ENCODE data around the gene ZBTB42. TPM values are rescaled to one million over a fixed set of nuclear protein-coding genes. Genes with fewer than 3 reads are reported as not detected.
A peak's percentile ranks its signal among the peaks of the same experiment; 100 is the strongest.

ZBTB42 gene
- total and polyA plus RNA-seq, 2 of the 13 experiments (the other 11 are each of a cell fraction or from before 2014, with no cell fraction given) = 2.8 to 4.2 TPM

GRCh38 chr14:104794099-104794498 lies 6.8 kb upstream of the ZBTB42 start (continued):
- no peak for TF ChIP-seq GATAD1 (CRISPR knock-in tag; IDR thresholded peaks at IDR 0.05)
- no peak for TF ChIP-seq CCAR2 (optimal IDR thresholded peaks at IDR 0.05; ENCODE audit: low read depth, low read length)
- no peak for TF ChIP-seq NFRKB (IDR thresholded peaks at IDR 0.05)
- TF ChIP-seq ZNF17 (CRISPR knock-in tag; IDR thresholded peaks at IDR 0.05) = no peak
- TF ChIP-seq ZFP36L1 (CRISPR knock-in tag; IDR thresholded peaks at IDR 0.05) = no peak
- TF ChIP-seq, protein P1, sequence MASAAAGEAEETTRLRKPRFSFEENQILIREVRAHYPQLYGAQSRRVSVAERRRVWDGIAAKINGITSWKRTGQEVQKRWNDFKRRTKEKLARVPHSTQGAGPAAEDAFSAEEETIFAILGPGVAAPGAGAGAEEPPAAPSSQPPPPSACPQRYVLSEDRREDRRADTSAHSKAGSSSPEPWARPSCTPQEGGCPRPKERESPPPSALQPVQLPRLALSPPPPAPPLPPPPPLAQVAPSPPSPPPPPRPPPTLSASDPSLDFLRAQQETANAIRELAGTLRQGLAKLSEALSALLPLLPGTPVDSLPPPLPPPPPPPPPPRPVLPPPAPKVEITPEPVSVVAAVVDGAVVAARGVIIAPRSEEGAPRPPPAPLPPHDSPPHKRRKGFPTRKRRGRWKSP (CRISPR knock-in tag; IDR thresholded peaks at IDR 0.05) = no peak

- POLR2A ChIA-PET = interaction anchor here (1.0 to 1.9 kb wide), 4 partner anchors 27 to 129 kb away, joined by 3 to 20 read pairs (median 4); partner anchors contain the start of genes CEP170B and SIVA1
- TF ChIP-seq TBX2 (CRISPR knock-in tag; IDR thresholded peaks at IDR 0.05; ENCODE audit: borderline replicate concordance) = 0 out of 2 replicates have a peak, but pooled peaks have one; percentile 16
- 0 out of 2 replicates have a peak, but pooled peaks have one; percentile 25 for TF ChIP-seq RBFOX2 (IDR thresholded peaks at IDR 0.05; ENCODE audit: low read depth, low read length)
- peak; percentile 80 for TF ChIP-seq ZFX (CRISPR knock-in tag; IDR thresholded peaks at IDR 0.05; ENCODE audit: low read depth)
- peak; percentile 82 for TF ChIP-seq GABPB1 (CRISPR knock-in tag; IDR thresholded peaks at IDR 0.05)
- TF ChIP-seq ZNF577 (CRISPR knock-in tag; IDR thresholded peaks at IDR 0.05; ENCODE audit: borderline replicate concordance, low read depth) = no peak
- peak; percentile 7 for TF ChIP-seq IKZF4 (CRISPR knock-in tag; IDR thresholded peaks at IDR 0.05; ENCODE audit: borderline replicate concordance, low read depth, not compliant biosample characterization)
- 0 out of 2 replicates have a peak, but pooled peaks have one; percentile 20 for TF ChIP-seq IKZF5 (CRISPR knock-in tag; IDR thresholded peaks at IDR 0.05)
- TF ChIP-seq GABPA (IDR thresholded peaks at IDR 0.05; ENCODE audit: low read depth, low read length) = no peak
- peak; percentile 49; the same call in 1 of the 2 replicates for TF ChIP-seq GABPA (CRISPR knock-in tag; IDR thresholded peaks at IDR 0.05; ENCODE audit: low read depth)
- TF ChIP-seq, protein P2, sequence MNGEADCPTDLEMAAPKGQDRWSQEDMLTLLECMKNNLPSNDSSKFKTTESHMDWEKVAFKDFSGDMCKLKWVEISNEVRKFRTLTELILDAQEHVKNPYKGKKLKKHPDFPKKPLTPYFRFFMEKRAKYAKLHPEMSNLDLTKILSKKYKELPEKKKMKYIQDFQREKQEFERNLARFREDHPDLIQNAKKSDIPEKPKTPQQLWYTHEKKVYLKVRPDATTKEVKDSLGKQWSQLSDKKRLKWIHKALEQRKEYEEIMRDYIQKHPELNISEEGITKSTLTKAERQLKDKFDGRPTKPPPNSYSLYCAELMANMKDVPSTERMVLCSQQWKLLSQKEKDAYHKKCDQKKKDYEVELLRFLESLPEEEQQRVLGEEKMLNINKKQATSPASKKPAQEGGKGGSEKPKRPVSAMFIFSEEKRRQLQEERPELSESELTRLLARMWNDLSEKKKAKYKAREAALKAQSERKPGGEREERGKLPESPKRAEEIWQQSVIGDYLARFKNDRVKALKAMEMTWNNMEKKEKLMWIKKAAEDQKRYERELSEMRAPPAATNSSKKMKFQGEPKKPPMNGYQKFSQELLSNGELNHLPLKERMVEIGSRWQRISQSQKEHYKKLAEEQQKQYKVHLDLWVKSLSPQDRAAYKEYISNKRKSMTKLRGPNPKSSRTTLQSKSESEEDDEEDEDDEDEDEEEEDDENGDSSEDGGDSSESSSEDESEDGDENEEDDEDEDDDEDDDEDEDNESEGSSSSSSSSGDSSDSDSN (CRISPR knock-in tag; IDR thresholded peaks at IDR 0.05) = peak; percentile 66; the same call in 1 of the 2 replicates
- TF ChIP-seq FOXK2 (IDR thresholded peaks at IDR 0.05) = no peak
- no peak for TF ChIP-seq ARID3A (IDR thresholded peaks at IDR 0.05; ENCODE audit: low read depth, low read length)
Measured at GRCh38 chr14:104794631-104794992, 6.3 kb upstream of the ZBTB42 start.

More at GRCh38 chr14:104794631-104794992, 6.3 kb upstream of the ZBTB42 start:
- H3K27ac ChIP-seq (ENCODE audit: extremely low read length, insufficient read depth, low read length) = peak overlapping the region; percentile 57
- 7% methylated on average over 3 of the region's 16 CpGs for WGBS (ENCODE audit: low lambda C conversion rate)
- peaks cover 7 to 17% of the 10 kb centered on the region in 2 experiments; a peak in 3 of 5 replicates for H3K36me3 ChIP-seq (replicated peaks in 1 of 2; ENCODE audit: control insufficient read depth in 1 of 2, insufficient read depth in 2 of 2, low read length in 2 of 2)
- intact Hi-C loops (cut with micrococcal nuclease; ENCODE audit: unreplicated experiment) (loop anchor here (2.0 kb wide), 1 partner anchor 14 kb away; no protein-coding TSS in a partner anchor), in situ Hi-C loops (cut with HindIII; ENCODE audit: extremely low pct_ligation_motif_present, low pct_unique_long_range_greater_than_20kb) (no loop called here)
- H4K20me1 ChIP-seq (ENCODE audit: insufficient read depth, low read length) = peaks cover 12% of the 10 kb centered on the region
- no peak for FAIRE-seq
- no peaks in the 10 kb centered on the region for H3K27me3 ChIP-seq (ENCODE audit: control insufficient read depth in 1 of 2, insufficient read depth in 2 of 2, low read length in 2 of 2)
- H3K9me3 ChIP-seq (ENCODE audit: low read length) = no peaks in the 10 kb centered on the region
- H2AFZ ChIP-seq (ENCODE audit: low read length) = no peak overlapping the region
- H3K4me2 ChIP-seq (ENCODE audit: low read depth, low read length) = peak overlapping the region; percentile 92
- H3K79me2 ChIP-seq (ENCODE audit: insufficient read depth, low read length) = peaks cover 26% of the 10 kb centered on the region
- peak; percentile 16 for ATAC-seq
- H3K9ac ChIP-seq (ENCODE audit: insufficient read depth, low read depth, low read length) = peak overlapping the region; percentile 86
- H3K4me1 ChIP-seq (ENCODE audit: insufficient read depth, low read length) = peaks cover 59% of the 10 kb centered on the region
- DNase-seq (ENCODE audit: low spot score) = no peak
- H3K4me3 ChIP-seq (replicated peaks in 1 of 3; ENCODE audit: insufficient read depth in 1 of 3, low read depth in 2 of 3, low read length in 3 of 3) = peak overlapping the region; percentile 70 to 88 (median 78)
- no TSS peak for BruUV-seq (replicated peaks)
- CTCF ChIA-PET (ENCODE audit: low intra/inter-chr PET ratio, low total read pairs) = no interaction called here

Measured in HepG2 (cell line).